Measurements from ENCODE around the gene LAMA1.
"Not testable (repeated sequence)": the region's sequence is repeated elsewhere in the genome, so short reads cannot be mapped to it uniquely, and the experiment has no call there.

The LAMA1 gene, protein sequence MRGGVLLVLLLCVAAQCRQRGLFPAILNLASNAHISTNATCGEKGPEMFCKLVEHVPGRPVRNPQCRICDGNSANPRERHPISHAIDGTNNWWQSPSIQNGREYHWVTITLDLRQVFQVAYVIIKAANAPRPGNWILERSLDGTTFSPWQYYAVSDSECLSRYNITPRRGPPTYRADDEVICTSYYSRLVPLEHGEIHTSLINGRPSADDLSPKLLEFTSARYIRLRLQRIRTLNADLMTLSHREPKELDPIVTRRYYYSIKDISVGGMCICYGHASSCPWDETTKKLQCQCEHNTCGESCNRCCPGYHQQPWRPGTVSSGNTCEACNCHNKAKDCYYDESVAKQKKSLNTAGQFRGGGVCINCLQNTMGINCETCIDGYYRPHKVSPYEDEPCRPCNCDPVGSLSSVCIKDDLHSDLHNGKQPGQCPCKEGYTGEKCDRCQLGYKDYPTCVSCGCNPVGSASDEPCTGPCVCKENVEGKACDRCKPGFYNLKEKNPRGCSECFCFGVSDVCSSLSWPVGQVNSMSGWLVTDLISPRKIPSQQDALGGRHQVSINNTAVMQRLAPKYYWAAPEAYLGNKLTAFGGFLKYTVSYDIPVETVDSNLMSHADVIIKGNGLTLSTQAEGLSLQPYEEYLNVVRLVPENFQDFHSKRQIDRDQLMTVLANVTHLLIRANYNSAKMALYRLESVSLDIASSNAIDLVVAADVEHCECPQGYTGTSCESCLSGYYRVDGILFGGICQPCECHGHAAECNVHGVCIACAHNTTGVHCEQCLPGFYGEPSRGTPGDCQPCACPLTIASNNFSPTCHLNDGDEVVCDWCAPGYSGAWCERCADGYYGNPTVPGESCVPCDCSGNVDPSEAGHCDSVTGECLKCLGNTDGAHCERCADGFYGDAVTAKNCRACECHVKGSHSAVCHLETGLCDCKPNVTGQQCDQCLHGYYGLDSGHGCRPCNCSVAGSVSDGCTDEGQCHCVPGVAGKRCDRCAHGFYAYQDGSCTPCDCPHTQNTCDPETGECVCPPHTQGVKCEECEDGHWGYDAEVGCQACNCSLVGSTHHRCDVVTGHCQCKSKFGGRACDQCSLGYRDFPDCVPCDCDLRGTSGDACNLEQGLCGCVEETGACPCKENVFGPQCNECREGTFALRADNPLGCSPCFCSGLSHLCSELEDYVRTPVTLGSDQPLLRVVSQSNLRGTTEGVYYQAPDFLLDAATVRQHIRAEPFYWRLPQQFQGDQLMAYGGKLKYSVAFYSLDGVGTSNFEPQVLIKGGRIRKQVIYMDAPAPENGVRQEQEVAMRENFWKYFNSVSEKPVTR (N-terminal part only)

DNA sequence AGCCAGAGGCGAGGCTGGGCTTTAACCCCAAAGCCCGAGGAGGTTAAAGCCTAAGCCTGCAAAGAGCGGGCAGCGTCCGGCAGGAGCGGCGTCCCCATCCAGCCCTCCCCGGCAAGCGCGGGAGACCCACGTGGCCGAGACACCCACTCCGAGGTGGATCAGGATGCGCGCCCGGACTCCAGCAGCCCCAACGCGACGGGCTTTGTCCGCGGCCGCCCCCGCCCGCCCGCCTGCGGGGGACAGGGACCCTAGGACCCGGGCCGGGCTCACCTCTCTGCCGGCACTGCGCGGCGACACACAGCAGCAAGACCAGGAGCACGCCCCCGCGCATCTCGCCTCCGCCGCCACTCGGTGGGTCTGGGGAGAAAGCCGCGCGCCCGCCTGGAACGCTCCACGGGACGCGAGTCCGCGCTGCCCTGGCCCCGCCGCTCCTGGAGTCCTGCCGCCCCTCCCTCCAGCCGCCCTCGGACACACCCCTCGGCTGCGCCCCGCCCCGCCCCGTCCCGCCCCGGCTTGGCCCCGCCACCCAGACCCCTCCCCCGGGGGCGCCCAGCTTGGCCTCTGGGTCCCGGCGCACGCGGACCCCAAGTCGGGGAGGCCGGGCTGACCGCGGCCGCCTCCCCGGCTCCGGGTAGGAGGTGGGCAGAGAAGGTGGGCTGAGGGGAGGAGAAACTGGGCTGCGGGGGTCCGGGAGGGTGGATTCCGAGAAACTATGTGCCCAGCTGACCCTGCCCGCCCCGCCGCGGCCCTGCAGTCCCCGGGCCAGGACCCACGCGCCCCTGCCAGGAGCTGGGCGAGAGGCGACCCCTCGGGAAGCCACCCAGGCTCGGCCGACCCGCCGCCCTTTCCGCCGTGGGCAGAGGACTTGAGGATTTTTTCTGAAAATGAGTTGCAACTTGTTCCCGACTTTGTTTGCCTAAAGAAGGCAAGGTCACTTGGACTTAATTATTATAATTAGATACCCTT is at the start of gene LAMA1:
TSS of gene LAMA1 (minus strand) at position 408 of the 966 bp plus-strand sequence. CDS start at position 331, 77 bp downstream.
- H3K27ac ChIP-seq, result no peak within 1 kb of the TSS
- DNase-seq (ENCODE audit: low read depth, low spot score), result no peak

DNA sequence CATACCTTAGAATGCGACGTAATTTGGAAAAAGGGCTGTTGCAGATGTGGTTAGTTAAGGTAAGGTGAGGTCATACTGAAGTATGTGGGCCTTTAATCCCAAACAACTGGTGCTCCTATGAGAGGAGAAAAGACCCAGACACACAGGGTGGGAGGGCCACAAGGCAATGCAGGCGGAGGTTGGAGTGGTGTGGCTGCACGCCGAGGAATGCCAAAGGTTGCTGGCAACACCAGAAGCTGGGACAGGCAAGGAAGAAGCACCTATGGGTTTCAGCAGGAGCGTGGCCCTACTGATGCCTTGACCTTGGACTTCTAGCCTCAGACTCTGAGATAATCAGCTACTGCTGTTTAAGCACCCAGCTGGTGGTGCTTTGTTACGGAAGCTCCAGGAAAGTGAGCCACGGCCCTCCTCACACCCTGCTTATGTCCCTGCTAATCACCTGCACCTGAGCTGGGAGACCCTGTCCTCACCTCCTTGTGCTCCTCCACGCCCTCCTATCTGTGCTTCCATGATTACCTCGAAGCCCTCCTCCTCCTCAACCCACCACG is 48.3 kb upstream of the LAMA1 start:
- H3K27ac ChIP-seq, result no peak overlapping the region
- DNase-seq (ENCODE audit: low read depth, low spot score), result no peak

DNA sequence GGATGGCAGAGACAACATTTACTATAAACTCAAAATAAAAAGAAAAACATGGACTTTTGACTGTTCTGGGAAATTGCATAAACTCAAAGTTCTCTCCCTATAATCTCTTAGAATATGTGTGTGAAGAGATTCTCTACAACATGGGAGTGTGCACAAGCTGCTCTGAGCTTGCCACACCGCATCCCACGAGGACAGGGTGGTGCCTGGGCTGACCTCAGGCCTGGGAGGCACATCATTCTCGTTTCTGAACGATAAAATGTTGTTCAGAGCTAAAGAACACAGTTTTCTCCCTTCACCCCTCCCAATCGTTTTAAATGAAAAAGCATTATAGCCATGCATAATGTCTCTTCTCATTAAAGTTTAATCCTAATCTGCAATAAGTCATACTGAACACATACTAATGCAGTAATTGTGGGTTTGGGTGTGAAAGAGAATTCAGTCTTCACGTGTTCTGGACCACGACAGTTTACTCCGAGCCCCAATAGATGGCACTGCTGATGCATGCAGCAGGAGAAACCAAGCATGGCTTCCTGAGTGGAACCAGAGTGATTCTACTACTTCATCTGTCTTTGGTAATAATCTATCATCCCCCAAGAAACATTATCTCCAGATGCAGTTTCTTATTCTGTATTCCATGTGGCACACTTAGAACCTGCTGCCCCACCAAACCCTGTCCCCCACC is 46.9 kb upstream of the LAMA1 start:
- DNase-seq (ENCODE audit: low read depth, low spot score), result no peak
- H3K27ac ChIP-seq, result no peak overlapping the region

DNA sequence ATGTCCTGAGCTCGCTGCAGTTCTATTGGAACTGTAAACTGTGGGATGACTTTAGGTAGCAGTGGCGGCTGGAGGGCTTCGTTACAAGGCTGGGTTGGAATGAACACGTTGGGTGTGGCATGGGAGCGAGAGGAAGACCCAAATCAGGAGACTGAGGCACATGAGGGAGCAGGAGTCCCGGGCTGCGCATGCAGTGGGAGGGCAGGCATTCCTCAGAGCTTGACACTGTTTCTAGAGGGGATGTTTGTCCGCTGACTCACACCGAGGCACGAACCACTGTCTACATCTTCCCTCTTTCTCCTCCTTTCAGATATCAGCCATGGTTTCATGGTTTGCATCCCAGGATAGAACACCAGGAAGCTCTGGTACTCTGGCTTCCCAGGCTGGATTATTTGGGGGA is 40.6 kb upstream of the LAMA1 start:
- H3K27ac ChIP-seq, result no peak overlapping the region
- no peak for DNase-seq (ENCODE audit: low read depth, low spot score)

DNA sequence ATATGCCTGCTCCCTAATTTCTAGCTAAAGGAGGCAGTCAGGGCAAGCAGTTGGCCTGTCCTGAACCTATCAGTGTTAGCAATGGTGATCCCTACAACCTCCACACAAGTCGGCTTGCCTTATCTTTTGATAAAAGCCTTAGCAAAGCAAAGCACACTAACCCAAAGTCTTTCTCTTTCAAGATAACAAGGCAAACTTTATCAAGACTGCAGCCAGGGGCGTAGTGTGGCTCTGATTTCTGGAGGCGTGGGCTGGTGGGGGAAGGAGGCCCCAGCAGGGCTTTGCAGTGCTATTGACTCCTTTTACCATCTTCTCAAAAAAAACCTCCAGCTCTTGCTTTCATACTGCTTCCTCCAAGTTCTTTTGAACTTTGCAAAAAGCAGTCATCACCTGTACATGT is 40.2 kb upstream of the LAMA1 start:
- no peak overlapping the region for H3K27ac ChIP-seq

DNA sequence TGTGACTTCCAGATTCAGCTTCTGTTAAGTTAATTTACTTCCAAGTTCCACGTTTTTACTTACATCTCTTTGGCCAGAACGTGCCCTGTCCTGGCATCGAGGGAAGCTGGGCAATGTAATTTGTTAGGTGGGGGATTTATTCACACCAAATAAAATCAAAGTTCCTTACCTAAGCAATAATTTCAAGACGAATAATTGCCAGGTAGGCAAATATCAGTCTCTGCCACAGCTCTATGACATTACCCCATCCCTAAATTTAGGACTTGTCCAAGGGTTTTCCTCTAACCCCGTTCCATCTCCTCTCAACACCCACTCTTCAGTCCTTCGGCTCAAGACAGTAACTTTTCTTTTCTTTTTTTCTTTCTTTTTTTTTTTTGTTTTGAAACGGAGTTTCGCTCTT is 38.3 kb upstream of the LAMA1 start:
- no peak for DNase-seq (ENCODE audit: low read depth, low spot score)
- H3K27ac ChIP-seq, result no peak overlapping the region

More for the DNA sequence above, 40.2 kb upstream of the LAMA1 start:
- DNase-seq (ENCODE audit: low read depth, low spot score), result no peak

DNA sequence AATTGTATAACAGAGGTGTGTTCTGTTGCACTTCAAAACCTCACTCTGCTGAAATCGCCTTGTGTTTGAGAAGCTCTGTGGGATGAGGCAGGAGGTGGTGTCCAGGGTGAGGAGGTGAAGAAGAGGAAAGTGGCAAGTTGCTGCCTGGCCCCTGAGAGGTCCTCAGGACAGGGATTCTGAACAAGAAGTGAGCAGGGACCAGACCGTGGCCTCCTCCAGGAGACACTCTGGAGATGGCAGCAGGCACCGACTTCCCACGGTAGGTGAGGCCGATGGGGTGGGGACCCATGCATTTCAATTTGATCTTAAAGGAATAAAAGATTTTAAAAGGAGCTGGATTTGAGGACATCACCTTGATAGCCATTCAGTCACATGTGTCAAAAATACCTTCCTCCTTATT is 37.5 kb upstream of the LAMA1 start:
- H3K27ac ChIP-seq, result no peak overlapping the region

DNA sequence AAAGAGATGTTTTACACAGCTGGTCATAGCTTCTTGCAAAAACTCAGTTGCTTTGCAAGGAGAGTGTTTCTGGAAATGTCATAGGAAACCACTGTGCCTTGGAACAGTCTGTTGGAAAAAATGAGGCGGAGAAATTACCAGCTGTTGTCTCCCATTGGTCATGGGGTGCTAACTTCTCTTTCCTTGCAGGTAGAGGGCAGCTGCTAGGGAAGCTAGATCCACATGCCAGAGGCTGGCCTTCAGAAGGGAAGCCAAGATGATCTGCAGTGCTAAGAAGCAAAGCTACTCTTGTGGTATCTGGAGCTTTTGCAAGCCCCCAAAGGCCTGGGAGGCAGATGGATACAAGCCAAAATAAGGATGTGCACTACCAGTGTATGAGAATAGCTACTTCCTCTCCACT is 34.8 kb upstream of the LAMA1 start:
- no peak overlapping the region for H3K27ac ChIP-seq
- DNase-seq (ENCODE audit: low read depth, low spot score), result no peak

More for the DNA sequence above, 37.5 kb upstream of the LAMA1 start:
- no peak for DNase-seq (ENCODE audit: low read depth, low spot score)

DNA sequence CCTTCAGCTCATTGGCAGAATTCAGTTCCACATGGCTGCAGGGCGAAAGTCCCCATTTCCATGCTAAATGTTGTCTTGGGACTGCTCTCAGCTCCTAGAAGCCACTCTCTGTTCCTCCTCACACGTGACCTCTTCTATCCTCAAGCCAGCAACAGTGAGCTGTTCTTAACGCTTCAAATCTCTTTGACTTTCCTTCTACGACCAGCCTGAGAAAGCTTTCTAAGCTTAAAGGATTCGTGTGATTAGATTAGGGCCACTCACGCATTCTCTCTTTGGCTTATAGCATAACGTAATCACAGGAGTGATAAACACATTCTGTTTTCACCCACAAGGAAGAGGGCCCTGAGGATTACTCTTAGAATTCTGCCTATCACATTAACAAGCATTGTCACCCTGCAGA is 29.8 kb upstream of the LAMA1 start:
- H3K27ac ChIP-seq, result no peak overlapping the region
- DNase-seq (ENCODE audit: low read depth, low spot score), result no peak

DNA sequence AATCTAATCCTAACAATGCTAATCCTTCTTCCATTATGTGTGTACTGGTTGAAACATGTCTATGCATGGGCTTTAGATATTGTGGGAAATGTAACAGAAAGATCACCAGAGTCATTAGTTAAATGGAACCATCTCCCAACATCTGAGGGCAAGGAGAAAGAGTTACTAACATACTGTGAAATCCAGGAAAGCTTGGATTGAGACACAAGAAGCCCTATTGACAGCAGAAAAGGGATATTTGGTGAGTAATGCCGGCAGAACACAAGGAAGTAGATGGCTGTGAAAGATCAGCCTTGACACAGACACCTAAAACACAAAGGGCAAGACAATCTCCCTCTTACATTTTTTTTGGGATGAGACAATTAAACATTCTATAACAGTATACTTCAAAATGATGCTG is 28.5 kb upstream of the LAMA1 start:
- DNase-seq (ENCODE audit: low read depth, low spot score), result peak; percentile 31
- H3K27ac ChIP-seq, result peak overlapping the region; percentile 15

DNA sequence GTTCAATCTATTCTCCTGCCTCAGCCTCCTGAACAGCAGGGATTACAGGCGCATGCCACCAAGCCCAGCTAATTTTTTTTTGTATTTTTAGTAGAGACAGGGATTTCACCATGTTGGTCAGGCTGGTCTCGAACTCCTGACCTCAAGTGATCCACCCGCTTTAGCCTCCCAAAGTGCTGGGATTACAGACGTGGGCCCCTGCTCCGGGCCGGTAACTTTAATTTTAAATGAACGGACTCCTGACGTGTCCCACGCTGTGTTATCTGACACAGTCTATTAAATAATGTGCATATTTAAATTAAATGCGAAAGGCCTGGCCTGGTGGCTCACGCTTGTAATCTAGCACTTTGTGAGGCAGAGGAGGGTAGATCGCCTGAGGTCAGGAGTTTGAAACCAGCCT is 27.3 kb upstream of the LAMA1 start:
- H3K27ac ChIP-seq; DNase-seq (ENCODE audit: low read depth, low spot score): not testable (repeated sequence)

DNA sequence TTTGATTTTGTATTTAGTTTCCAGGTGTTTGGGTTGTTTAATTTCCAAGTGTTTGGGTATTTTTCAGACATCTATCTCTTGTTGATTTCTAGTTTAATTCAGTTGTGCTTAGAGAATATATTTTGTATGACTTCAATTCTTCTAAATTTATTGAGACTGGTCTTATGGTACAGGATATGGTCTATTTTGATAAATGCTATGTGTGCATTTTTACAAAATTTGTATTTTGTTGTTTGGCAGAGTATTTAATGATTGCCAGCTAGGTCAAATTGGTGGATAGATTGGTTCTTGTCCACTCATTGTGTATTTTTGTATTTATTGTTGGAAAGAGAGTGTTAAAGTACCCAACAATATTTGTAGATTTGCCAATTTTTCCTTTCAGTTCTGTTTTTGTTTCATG is 23.7 kb upstream of the LAMA1 start:
- no peak for DNase-seq (ENCODE audit: low read depth, low spot score)
- H3K27ac ChIP-seq, result no peak overlapping the region

DNA sequence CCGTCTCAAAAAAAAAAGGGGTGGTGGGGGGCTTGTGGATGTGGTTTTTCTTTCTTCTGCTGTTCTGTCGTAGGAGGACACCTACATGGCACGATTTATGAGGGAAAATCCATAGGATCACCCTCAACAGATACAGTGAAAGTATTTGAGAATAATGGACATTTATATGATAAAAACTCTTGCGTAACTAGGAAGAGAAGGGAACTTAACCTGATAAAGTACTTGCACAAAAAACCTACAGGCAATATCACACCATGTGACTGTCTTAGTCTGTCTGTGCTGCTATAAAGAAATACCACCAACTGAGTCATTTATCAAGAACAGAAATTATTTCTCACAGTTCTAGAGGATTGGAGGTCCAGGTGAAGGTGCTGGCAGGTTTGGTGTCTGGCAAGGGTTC is 21.8 kb upstream of the LAMA1 start:
- H3K27ac ChIP-seq, result no peak overlapping the region
- no peak for DNase-seq (ENCODE audit: low read depth, low spot score)

DNA sequence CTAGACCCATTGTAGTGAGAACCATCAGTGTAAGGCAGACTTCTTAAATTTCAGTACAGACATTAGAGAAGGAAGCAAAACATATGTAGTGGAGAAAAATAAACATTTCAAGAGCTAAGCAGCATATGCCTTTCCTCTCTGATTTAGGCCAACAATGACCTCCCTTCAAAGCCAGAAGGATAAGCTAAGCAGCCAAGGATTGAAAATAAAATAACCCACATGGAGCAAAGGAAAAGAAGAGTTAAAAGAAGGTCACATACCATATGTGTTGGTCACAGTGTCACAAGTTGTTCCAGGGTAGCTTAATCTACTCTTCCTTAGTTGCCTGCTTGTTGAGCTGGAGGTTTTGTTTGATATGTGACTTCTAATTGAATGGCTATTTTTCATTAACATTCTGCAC is 15.6 kb upstream of the LAMA1 start:
- no peak overlapping the region for H3K27ac ChIP-seq
- DNase-seq (ENCODE audit: low read depth, low spot score), result no peak

DNA sequence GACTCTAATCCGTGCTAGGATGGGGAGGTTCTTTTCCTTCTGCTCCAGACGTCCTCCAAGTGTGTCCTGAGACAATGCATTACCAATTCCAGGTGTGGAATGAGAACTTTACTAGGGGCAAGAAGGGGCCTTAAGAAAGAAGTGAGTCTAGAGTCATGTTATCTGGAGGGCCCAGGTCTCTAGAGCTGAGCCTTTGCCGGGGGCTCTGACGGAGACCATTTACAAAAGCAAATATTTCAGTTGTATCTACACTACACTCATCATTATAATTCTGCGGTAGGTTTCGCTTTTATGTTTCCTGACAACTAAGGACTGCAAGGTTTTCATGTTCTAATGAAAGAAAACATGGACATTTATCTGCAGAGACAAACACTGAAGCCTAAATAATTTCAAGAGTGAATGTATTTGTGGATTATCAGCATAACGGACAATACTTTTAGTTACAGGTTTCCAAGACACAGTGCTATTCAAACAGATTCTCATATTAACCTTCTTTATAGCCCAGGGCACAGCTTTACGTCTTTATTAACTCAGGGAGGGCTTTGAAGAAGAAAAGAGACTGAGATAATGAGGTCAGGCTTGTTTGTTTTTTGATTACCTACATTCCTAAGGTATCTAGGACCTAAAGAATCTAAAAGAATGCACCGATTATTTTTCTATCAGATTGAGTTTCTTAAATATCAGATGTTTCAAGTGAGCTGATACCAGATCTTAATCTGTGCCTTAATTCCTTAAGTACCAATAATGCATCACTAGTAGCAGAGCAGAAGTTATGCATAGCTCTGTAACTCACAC is 15.0 kb upstream of the LAMA1 start:
- H3K27ac ChIP-seq, result no peak overlapping the region
- DNase-seq (ENCODE audit: low read depth, low spot score), result no peak

DNA sequence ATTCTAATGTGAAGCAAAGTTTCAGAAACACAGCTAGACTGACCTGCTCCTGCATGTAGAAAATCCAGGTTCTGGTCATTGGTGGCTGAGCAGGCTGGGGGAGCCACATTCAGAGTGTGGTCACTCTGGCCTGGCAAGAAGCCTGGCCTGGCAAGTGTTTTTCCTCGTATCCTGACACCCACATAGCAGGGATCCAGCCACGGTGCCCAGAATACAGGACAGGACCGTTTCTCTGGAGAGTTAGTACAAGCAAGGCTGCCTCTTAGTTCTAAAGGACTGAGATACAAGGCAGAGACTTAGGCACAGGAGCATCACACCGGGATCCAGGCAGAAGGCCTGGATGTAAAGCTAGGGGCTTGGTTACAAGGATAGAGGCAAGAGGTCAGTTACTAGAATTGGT is 4.8 kb upstream of the LAMA1 start:
- no peak for DNase-seq (ENCODE audit: low read depth, low spot score)
- no peak overlapping the region for H3K27ac ChIP-seq

DNA sequence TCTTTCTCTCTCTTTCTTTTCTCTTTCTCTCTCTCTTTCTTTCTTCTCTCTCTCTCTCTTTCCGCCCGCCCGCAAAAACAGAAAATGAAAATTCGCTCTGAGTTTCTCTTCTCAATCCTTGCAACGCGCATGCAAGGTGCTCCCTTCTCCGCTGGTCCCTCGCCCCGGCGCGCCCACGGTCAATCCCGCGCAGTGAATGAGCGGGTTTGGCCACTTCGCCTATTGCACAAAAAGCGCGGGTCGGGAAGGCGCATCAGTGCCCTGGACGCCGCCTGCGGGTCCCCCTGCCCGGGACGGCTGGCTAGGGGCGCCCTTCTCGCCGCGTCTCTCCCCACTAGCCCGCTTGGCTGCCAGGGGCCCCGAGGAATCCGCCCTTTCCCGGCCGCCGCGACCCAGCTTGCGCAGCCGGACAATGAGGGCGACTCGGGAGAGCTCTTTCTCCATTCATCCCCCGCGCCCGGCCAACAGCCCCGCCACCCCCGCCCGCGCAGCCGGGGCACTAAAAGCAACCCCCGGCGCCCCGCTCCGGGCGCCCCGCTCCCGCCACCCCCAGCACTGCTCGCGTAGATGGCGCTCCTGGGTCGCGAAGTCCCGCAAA is 706 bp downstream of the LAMA1 start:
- DNase-seq (ENCODE audit: low read depth, low spot score), result no peak

More for the DNA sequence above, 706 bp downstream of the LAMA1 start:
- no peak overlapping the region for H3K27ac ChIP-seq

Data from epithelial cell of prostate (primary cell).